Psoas muscle (tissue), 8 donors: ENCODE results near the gene NKPD1. TPM values are rescaled to one million over a fixed set of nuclear protein-coding genes. Genes with fewer than 3 reads are reported as not detected.

Source experiments
- ATAC-seq, 4 donors: fragments of 200-7000 bp; cut with Tn5 transposase; one replicate each; pipeline ENCODE4 v1.9.1; 2020; ENCODE audit warnings: moderate library complexity in 3 of 4, mild to moderate bottlenecking in 2 of 4
- DNase-seq, 2 donors: peaks; one replicate each; pipeline ENCODE4 v3.0.0-alpha.2; 2020
- H3K27ac ChIP-seq: fragments of 200-600 bp; one replicate; pipeline ENCODE4 v1.8.0; 2022
- H3K27me3 ChIP-seq, 3 donors: fragments of 200-600 bp in 1 of 3; one replicate each; pipeline versions ENCODE4 v1.6.1 to v1.8.0; 2013 to 2022; ENCODE audit warnings: low read length in 2 of 3, mild to moderate bottlenecking in 2 of 3, moderate library complexity in 1 of 3; ENCODE audit not compliant: insufficient read depth in 3 of 3
- H3K36me3 ChIP-seq, 2 donors: fragments of 200-600 bp in 1 of 2; one replicate each; pipeline versions ENCODE4 v1.6.1 to v1.8.0; 2013 to 2022; ENCODE audit warnings: low read depth in 1 of 2, mild to moderate bottlenecking in 1 of 2, moderate library complexity in 1 of 2; ENCODE audit not compliant: insufficient read depth in 1 of 2
- H3K4me1 ChIP-seq: fragments of 200-600 bp; one replicate; pipeline ENCODE4 v1.8.0; 2022
- H3K4me3 ChIP-seq: fragments of 200-600 bp; one replicate; pipeline ENCODE4 v1.8.0; 2022; ENCODE audit warnings: mild to moderate bottlenecking
- H3K9me3 ChIP-seq: fragments of 200-600 bp; one replicate; pipeline ENCODE4 v1.8.0; 2022
- WGBS, 3 donors: extraction: QIAGEN DNeasy Blood & Tissue Kit; methylation state at CpG; one replicate each; pipeline versions ENCODE4 v1.1.6 to v1.1.7; 2013; 5-methylcytosine and 5-hydroxymethylcytosine counted together
- intact Hi-C, 2 donors: fragments of 100-400 bp; cut with DNase I; formaldehyde crosslinking; loops; one replicate each; pipeline versions ENCODE4 v1.11.0 to v1.14.2; 2022
- polyA plus RNA-seq, 3 donors: library from polyadenylated mRNA; stranded (reverse); fragments of 200-250 nt; gene quantifications; one replicate each; pipeline ENCODE4 v1.2.3, GENCODE V29; 2013
- total RNA-seq, 4 donors: library from RNA; stranded (reverse); fragmentation: NEBNext Ultra II Directional in 2 of 4; extraction: Animal tissue kit (Norgen Biotek cat#: 25700) in 2 of 4; gene quantifications; one replicate each; pipeline versions ENCODE4 v1.2.1 to v1.2.4, GENCODE V29; 2021 to 2023
- TF ChIP-seq, protein P1 (sequence below): fragments of 200-600 bp; IDR thresholded peaks from one replicate; pipeline ENCODE4 v1.8.0; 2022; ENCODE audit warnings: antibody characterized with exemption
- donor health status: healthy with polysubstance abuse.
- donor health status: DM: no; HTN: no; CAD: no; lungs with moderate emphysema.
- donor health status: Bipolar disorder and iron deficiency.
- donor health status: healthy.
- donor health status: DM: yes; HTN: yes; CAD: no.
- donor health status: DM: no; HTN: no; CAD: no.
- donor health status: DM: no; HTN: no; CAD: no.
- donor health status: DM: yes; HTN: yes; CAD: no.

Gene NKPD1
- total and polyA plus RNA-seq, 7 donors: 0.06 to 0.18 (median 0.08) TPM; not detected in 2

DNA sequence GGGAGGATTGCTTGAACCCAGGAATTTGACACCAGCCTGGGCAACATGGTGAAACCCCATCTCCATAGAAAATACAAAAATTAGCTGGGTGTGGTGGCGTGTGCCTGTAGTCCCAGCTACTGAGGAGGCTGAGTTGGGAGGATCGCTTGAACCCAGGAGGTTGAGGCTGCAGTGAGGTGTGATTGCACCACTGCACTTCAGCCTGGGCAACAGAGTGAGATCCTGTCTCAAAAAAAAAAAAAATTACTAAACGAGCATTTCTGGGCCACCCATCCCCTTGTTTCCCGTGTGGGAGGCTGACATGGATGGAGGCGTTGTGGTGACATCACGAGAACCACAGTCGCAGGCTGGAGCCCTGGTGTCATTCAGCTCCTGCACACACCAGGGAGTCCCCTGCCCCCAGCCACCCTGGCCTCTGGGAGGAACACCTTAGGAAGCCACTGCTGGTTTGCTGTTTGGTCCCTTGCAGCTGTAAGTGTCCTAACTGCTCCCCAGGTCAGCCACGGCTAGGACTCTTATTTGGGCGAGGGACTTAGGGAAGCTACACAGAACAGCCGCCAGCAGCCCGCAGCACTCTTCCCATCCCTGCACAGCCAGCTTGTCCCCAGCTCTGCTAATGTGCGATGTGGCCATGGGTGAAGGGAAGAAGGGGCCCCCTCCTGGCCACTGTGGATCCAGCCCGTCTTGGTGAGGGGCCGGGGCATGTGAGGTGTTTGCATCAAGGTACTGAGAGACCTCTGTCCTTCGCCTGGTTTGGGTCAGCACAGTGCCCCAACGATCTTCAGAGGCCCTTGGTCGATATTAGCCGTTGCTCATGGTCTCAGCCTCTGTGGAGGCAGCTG, 12.7 kb downstream of the NKPD1 start:
- TF ChIP-seq, protein P1, sequence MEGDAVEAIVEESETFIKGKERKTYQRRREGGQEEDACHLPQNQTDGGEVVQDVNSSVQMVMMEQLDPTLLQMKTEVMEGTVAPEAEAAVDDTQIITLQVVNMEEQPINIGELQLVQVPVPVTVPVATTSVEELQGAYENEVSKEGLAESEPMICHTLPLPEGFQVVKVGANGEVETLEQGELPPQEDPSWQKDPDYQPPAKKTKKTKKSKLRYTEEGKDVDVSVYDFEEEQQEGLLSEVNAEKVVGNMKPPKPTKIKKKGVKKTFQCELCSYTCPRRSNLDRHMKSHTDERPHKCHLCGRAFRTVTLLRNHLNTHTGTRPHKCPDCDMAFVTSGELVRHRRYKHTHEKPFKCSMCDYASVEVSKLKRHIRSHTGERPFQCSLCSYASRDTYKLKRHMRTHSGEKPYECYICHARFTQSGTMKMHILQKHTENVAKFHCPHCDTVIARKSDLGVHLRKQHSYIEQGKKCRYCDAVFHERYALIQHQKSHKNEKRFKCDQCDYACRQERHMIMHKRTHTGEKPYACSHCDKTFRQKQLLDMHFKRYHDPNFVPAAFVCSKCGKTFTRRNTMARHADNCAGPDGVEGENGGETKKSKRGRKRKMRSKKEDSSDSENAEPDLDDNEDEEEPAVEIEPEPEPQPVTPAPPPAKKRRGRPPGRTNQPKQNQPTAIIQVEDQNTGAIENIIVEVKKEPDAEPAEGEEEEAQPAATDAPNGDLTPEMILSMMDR: no peak
- peaks cover 0 to 24% (median 9%) of the 10 kb centered on the region in 3 donors for H3K27me3 ChIP-seq
- H3K36me3 ChIP-seq: peaks cover 6 to 35% of the 10 kb centered on the region in 2 donors
- H3K27ac ChIP-seq: no peak overlapping the region
- no peak overlapping the region for H3K4me3 ChIP-seq
- peaks cover 11% of the 10 kb centered on the region for H3K4me1 ChIP-seq
- intact Hi-C loops: no loop called here
- H3K9me3 ChIP-seq: no peaks in the 10 kb centered on the region
- no peak for DNase-seq
- 79 to 83% (median 81%) methylated on average over 18 of the region's 18 CpGs for WGBS, 3 donors
- ATAC-seq: no peak

DNA sequence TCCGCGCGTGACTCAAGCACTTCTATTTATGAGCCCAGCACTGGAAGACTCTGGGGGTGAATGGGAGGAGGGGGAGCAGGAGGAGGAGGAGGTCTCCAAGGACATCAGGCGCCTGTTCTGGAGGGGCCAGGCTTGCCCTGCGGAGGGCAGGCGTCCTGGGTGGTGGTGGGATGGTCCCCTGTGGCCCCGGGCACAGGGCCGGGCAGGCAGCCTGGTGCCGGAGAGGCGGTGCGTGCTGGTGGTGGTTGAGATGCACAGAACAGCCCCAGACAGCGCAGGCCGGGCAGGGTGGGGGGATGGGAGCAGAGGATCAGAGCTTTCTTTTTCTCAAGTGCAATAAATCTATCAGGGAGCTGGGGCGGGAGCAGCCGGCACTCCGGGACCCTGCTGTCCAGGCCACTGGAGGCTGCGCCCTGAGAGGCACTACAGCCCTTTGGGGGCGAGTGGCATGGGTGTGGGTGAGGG, 14.0 kb downstream of the NKPD1 start:
- Histone ChIP-seq H3K27me3 (peaks cover 0 to 13% (median 5%) of the 10 kb centered on the region in 3 donors), H3K36me3 (peaks cover 9 to 48% of the 10 kb centered on the region in 2 donors), H3K9me3 (no peaks in the 10 kb centered on the region), H3K4me3 (no peak overlapping the region), H3K27ac (no peak overlapping the region), H3K4me1 (no peaks in the 10 kb centered on the region)
- 81 to 88% (median 85%) methylated on average over 17 to 18 of the region's 18 CpGs for WGBS, 3 donors
- intact Hi-C loops: no loop called here
- ATAC-seq (no peak), DNase-seq (no peak)
- TF ChIP-seq, protein P1: no peak

- DNase-seq (no peak), ATAC-seq (no peak)
- WGBS, 3 donors: 83 to 86% (median 83%) methylated on average over 11 to 13 of the region's 13 CpGs
- peaks cover 0 to 7% (median 0%) of the 10 kb centered on the region in 3 donors for H3K27me3 ChIP-seq
- TF ChIP-seq, protein P1: no peak
- no peak overlapping the region for H3K27ac ChIP-seq
- no peaks in the 10 kb centered on the region for H3K9me3 ChIP-seq
- intact Hi-C loops: no loop called here
- H3K4me1 ChIP-seq: no peaks in the 10 kb centered on the region
- H3K36me3 ChIP-seq: peaks cover 9 to 53% of the 10 kb centered on the region in 2 donors
- H3K4me3 ChIP-seq: no peak overlapping the region
Measured at GRCh38 chr19:45146251-45146650, 14.5 kb downstream of the NKPD1 start.

GRCh38 chr19:45145270-45146189, 15.3 kb downstream of the NKPD1 start:
- no peak for ATAC-seq
- Histone ChIP-seq H3K4me3 (no peak overlapping the region), H3K27ac (no peak overlapping the region), H3K36me3 (peaks cover 9 to 60% of the 10 kb centered on the region in 2 donors), H3K4me1 (no peaks in the 10 kb centered on the region), H3K27me3 (peaks cover 0 to under 1% (median 0%) of the 10 kb centered on the region in 3 donors), H3K9me3 (no peaks in the 10 kb centered on the region)
- WGBS, 3 donors: 91 to 93% (median 91%) methylated on average over 32 to 54 of the region's 54 CpGs
- DNase-seq: no peak
- TF ChIP-seq, protein P1: no peak
- intact Hi-C loops: no loop called here
